RWPE2 (cell line): ENCODE data around the gene SLC6A15.

ENCODE experiments used
- ATAC-seq: fragments of 200-7000 bp; cut with Tn5 transposase; 3 replicates; pipeline ENCODE4 v1.9.1; 2021; ENCODE audit warnings: low read depth
- DNase-seq: peaks from one replicate; pipeline ENCODE4 v3.0.0-alpha.2; 2020; ENCODE audit warnings: low spot score
- H3K27ac ChIP-seq: fragments of 450-650 bp; 2 replicates; pipeline ENCODE4 v1.5.1; 2017; ENCODE audit warnings: mild to moderate bottlenecking; ENCODE audit not compliant: poor library complexity, severe bottlenecking
- H3K27me3 ChIP-seq: fragments of 250-450 bp; sonication (Bioruptor Pico); 2 replicates; pipeline ENCODE4 v1.5.1; 2021; ENCODE audit warnings: mild to moderate bottlenecking, moderate library complexity; ENCODE audit not compliant: insufficient read depth, poor library complexity, severe bottlenecking
- H3K36me3 ChIP-seq: fragments of 250-450 bp; sonication (Bioruptor Pico); 2 replicates; pipeline ENCODE4 v1.5.1; 2020; ENCODE audit warnings: low read depth, mild to moderate bottlenecking, moderate library complexity
- H3K4me1 ChIP-seq: fragments of 250-450 bp; sonication (Bioruptor Pico); 2 replicates; pipeline ENCODE4 v1.5.1; 2021; ENCODE audit warnings: mild to moderate bottlenecking, moderate library complexity; ENCODE audit not compliant: insufficient read depth, poor library complexity, severe bottlenecking
- H3K4me3 ChIP-seq: fragments of 250-450 bp; sonication (Bioruptor Pico); 2 replicates; pipeline ENCODE4 v1.5.1; 2021; ENCODE audit warnings: mild to moderate bottlenecking, moderate library complexity; ENCODE audit not compliant: severe bottlenecking
- H3K9me3 ChIP-seq: fragments of 250-450 bp; sonication (Bioruptor Pico); 2 replicates; pipeline ENCODE4 v1.5.1; 2021; ENCODE audit warnings: mild to moderate bottlenecking, moderate library complexity; ENCODE audit not compliant: severe bottlenecking
- TF ChIP-seq, protein P1 (sequence below): fragments of 450-650 bp; IDR thresholded peaks from one replicate; pipeline ENCODE4 v1.5.1; 2017; ENCODE audit warnings: mild to moderate bottlenecking, moderate library complexity; ENCODE audit not compliant: poor library complexity, severe bottlenecking

SLC6A15 gene

DNA sequence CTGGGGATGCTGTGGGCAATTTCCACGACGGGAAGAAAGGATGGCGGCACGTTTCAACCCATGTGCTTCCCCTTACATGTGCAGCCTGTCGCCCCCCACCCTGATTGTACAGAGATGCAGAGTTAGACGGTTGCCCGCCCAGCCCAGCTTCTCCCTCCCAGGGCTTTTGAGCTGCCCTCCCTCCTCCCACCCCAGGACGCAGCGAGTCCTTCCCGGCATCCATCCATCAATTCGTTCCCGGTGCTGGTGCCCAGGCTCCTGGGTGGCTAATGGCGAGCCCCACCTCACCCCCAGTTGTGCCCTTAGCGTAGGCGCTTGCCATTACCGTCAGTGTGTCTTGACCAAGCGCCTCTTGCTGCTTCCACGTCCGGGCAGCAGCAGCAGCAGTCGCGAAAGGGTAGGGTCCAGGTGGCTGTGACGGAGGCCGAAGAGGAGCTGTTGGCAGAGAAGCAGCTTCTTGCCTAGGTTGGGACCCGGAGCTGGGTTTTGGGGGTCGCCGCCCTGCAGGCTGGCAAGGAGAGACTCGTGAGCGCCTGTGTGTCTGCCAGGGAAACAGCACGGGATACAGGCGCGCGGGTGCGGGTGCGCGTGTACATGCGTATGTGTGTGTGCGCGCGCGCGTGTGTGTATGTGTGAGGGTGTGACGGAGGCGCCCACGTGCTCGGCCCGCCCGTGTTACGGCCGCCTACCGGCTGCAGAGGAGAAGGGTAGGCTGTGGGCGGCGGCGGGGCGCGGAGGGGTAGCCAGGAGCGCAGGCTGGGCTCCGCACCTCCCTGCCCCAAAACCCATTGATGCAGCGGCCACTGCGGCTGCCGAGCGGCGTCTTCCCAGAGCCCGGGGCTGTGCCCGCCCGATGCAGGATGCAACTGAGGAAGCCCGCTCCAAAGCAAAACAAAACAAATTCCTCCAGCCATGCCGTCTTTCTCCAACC lies at the start of gene SLC6A15:
TSS of gene SLC6A15 (minus strand) at position 602 of the 931 bp plus-strand sequence. CDS start 20,679 bp downstream, outside the sequence.
- H3K4me3 ChIP-seq = peak within 1 kb of the TSS; percentile 80
- H3K27ac ChIP-seq = peak within 1 kb of the TSS; percentile 82
- ATAC-seq = peak; percentile 82

DNA sequence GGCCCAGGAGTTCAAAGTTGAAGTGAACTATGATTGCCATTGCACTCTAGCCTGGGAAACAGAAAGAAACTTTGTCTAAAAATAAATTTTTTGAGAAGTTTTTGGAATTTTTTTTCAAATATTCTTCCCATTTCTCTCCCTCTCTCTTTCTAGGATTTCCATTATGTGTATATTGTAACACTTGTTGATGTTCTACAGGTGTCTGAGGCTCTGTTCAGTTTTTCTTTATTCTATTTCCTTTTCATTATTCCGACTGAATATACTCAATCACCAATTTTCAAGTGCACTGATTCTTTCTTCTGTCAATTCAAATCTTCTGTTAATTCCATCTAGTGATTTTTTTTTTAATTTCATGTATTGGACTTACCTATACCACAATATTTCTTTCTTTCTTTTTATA lies 48.3 kb upstream of the SLC6A15 start:
- no peak for ATAC-seq
- no peaks in the 10 kb centered on the region for H3K9me3 ChIP-seq
- TF ChIP-seq, protein P1, sequence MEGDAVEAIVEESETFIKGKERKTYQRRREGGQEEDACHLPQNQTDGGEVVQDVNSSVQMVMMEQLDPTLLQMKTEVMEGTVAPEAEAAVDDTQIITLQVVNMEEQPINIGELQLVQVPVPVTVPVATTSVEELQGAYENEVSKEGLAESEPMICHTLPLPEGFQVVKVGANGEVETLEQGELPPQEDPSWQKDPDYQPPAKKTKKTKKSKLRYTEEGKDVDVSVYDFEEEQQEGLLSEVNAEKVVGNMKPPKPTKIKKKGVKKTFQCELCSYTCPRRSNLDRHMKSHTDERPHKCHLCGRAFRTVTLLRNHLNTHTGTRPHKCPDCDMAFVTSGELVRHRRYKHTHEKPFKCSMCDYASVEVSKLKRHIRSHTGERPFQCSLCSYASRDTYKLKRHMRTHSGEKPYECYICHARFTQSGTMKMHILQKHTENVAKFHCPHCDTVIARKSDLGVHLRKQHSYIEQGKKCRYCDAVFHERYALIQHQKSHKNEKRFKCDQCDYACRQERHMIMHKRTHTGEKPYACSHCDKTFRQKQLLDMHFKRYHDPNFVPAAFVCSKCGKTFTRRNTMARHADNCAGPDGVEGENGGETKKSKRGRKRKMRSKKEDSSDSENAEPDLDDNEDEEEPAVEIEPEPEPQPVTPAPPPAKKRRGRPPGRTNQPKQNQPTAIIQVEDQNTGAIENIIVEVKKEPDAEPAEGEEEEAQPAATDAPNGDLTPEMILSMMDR = no peak
- no peak for DNase-seq
- H3K4me1 ChIP-seq = no peaks in the 10 kb centered on the region
- H3K27me3 ChIP-seq = no peaks in the 10 kb centered on the region
- H3K27ac ChIP-seq = no peak overlapping the region
- H3K36me3 ChIP-seq = no peaks in the 10 kb centered on the region
- H3K4me3 ChIP-seq = no peak overlapping the region

More for the DNA sequence above, at the start of gene SLC6A15:
- Histone ChIP-seq H3K4me1 (peaks cover 8% of the 10 kb centered on the region), H3K27me3 (no peaks in the 10 kb centered on the region), H3K36me3 (peaks cover 10% of the 10 kb centered on the region; the same call in 1 of the 2 replicates), H3K9me3 (no peaks in the 10 kb centered on the region)
- DNase-seq = peak; percentile 90
- TF ChIP-seq, protein P1 = peak; percentile 64

DNA sequence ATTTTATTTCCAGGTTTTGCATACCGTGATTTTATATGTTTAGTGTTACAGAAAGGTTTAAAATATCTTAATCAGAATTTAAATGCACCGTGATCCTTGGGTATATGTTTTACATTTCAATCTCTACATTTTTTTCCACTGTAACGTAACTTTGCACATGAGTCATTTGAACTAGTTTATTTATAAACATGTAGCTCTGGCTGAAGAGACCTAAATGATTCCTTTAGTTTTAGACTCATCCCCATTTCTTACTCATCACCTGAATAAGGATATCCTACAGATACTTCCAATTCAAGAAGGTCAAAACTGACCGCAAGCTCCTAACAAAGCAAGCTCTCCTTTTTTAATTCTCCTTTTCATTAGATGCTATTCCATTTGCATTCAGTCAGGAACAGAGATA lies 42.7 kb upstream of the SLC6A15 start:
- TF ChIP-seq, protein P1 = no peak
- Histone ChIP-seq H3K4me1 (no peaks in the 10 kb centered on the region), H3K36me3 (no peaks in the 10 kb centered on the region)

DNA sequence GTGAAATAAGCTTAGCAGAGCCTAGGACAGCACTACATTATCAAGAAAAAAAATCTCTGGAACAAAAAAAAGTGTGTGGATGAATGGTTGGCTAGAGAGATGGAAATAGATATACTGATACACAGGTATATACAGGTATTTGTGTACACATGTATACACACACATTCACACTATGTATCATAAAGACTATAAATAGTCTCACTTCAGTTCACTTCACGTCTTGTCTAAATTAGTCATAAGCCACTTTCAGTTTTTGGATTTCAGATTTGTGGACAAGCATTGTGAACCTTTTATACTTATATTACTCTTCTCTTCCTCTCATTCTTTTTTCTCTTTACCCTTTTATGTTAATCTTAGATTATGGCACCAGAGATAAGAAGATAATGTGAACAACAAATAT lies 41.8 kb upstream of the SLC6A15 start:
- Histone ChIP-seq H3K36me3 (no peaks in the 10 kb centered on the region), H3K27me3 (no peaks in the 10 kb centered on the region), H3K4me3 (no peak overlapping the region), H3K4me1 (no peaks in the 10 kb centered on the region), H3K27ac (no peak overlapping the region), H3K9me3 (no peaks in the 10 kb centered on the region)
- DNase-seq (no peak), ATAC-seq (no peak)
- TF ChIP-seq, protein P1 = no peak

More for the DNA sequence above, 42.7 kb upstream of the SLC6A15 start:
- no peak overlapping the region for H3K27ac ChIP-seq
- no peaks in the 10 kb centered on the region for H3K9me3 ChIP-seq
- H3K4me3 ChIP-seq = no peak overlapping the region
- H3K27me3 ChIP-seq = no peaks in the 10 kb centered on the region
- DNase-seq = no peak
- no peak for ATAC-seq
